Astrocyte of the spinal cord (primary cell): ENCODE results near the gene MBD3L5.

Source experiments
- DNase-seq: peaks from one replicate; pipeline ENCODE4 v3.0.0; 2011; ENCODE audit warnings: low read depth, low spot score
- H3K4me3 ChIP-seq: 2 replicates; pipeline ENCODE4 v1.5.1; 2011; ENCODE audit warnings: low read depth, mild to moderate bottlenecking, low read length, moderate library complexity
- CTCF ChIP-seq: IDR thresholded peaks from 2 replicates; pipeline ENCODE4 v1.5.1; 2012; ENCODE audit warnings: low read depth, mild to moderate bottlenecking, low read length, inconsistent platforms
- in situ Hi-C: cut with HindIII; loops from 2 replicates; pipeline ENCODE4 v1.10.0; 2017; ENCODE audit warnings: low sequenced_read_pairs

The MBD3L5 gene

GRCh38 chr19:6999933-7000332 lies 30.4 kb upstream of the MBD3L5 start:
- H3K4me3 ChIP-seq: no peak overlapping the region
- in situ Hi-C loops: no loop called here
- DNase-seq: no peak
- no peak for TF ChIP-seq CTCF

- H3K4me3 ChIP-seq: no peak overlapping the region
- no peak for DNase-seq
- in situ Hi-C loops: no loop called here
- no peak for TF ChIP-seq CTCF
Observed at GRCh38 chr19:7000333-7000732, 30.0 kb upstream of the MBD3L5 start.

- no peak for DNase-seq
- in situ Hi-C loops: no loop called here
- TF ChIP-seq CTCF: no peak
- no peak overlapping the region for H3K4me3 ChIP-seq
Observed at GRCh38 chr19:7000816-7001215, 29.6 kb upstream of the MBD3L5 start.

GRCh38 chr19:7004313-7004931 lies 26.0 kb upstream of the MBD3L5 start:
- H3K4me3 ChIP-seq: no peak overlapping the region
- DNase-seq: peak; percentile 36
- in situ Hi-C loops: no loop called here
- peak; percentile 77 for TF ChIP-seq CTCF

- no peak for TF ChIP-seq CTCF
- in situ Hi-C loops: no loop called here
- no peak overlapping the region for H3K4me3 ChIP-seq
- DNase-seq: no peak
Observed at GRCh38 chr19:7006135-7006704, 24.2 kb upstream of the MBD3L5 start.

- no peak overlapping the region for H3K4me3 ChIP-seq
Observed at GRCh38 chr19:7007859-7008258, 22.5 kb upstream of the MBD3L5 start.

More at GRCh38 chr19:7007859-7008258, 22.5 kb upstream of the MBD3L5 start:
- in situ Hi-C loops: no loop called here
- DNase-seq: no peak
- no peak for TF ChIP-seq CTCF
